Measurements from ENCODE around the gene SERGEF. TPM values are rescaled to one million over a fixed set of nuclear protein-coding genes. Genes with fewer than 3 reads are reported as not detected.

The SERGEF gene
- total and polyA plus RNA-seq, 7 donors: 24.0 to 50.4 (median 30.7) TPM

GRCh38 chr11:17827006-17827405 is 185.8 kb downstream of the SERGEF start:
- H3K4me3 ChIP-seq: no peak overlapping the region
- no peaks in the 10 kb centered on the region for H3K36me3 ChIP-seq
- WGBS, 2 donors: 91 to 92% methylated on average over 5 of the region's 5 CpGs
- no peak overlapping the region for H3K27ac ChIP-seq
- H3K4me1 ChIP-seq: peaks cover 0 to 27% (median 17%) of the 10 kb centered on the region in 4 donors
- H3K9me3 ChIP-seq: no peaks in the 10 kb centered on the region
- no peaks in the 10 kb centered on the region for H3K27me3 ChIP-seq
- DNase-seq: no peak
- intact Hi-C loops (cut with DNase I): no loop called here
- no peak for TF ChIP-seq EP300 (IDR thresholded peaks at IDR 0.05)
- no peak for TF ChIP-seq POLR2AphosphoS5 (IDR thresholded peaks at IDR 0.05)
- TF ChIP-seq POLR2A (IDR thresholded peaks at IDR 0.05): no peak

DNA sequence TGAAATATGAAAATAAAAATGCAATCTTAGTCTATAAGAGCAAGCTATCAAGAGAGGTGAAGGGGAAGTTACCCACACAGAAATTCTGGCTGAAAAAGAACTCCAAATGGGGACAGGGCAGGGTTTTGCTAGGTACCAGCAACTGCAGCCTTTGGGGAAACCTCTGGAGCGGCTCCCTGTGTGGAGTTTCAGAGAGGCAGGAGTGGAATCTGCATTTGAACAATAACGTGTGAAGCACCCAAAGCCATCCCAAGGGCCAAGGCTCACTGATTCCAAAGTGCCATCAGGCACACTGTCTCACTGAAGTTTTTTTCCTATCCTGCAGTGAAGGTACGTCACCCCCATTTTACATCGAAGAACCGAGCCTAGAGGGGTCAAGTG is 190.5 kb downstream of the SERGEF start:
- H3K9me3 ChIP-seq: no peaks in the 10 kb centered on the region
- DNase-seq: no peak
- TF ChIP-seq POLR2AphosphoS5 (IDR thresholded peaks at IDR 0.05): no peak
- no peak for TF ChIP-seq POLR2A (IDR thresholded peaks at IDR 0.05)
- TF ChIP-seq EP300 (IDR thresholded peaks at IDR 0.05): no peak
- TF ChIP-seq CTCF (IDR thresholded peaks at IDR 0.05): no peak
- H3K36me3 ChIP-seq: no peaks in the 10 kb centered on the region
- H3K4me3 ChIP-seq: no peak overlapping the region
- intact Hi-C loops (cut with DNase I): no loop called here
- peak overlapping the region in 3 of 4 donors; percentile 47 to 63 (median 52) for H3K27ac ChIP-seq
- H3K27me3 ChIP-seq: no peaks in the 10 kb centered on the region
- peaks cover 0 to 23% (median 18%) of the 10 kb centered on the region in 4 donors for H3K4me1 ChIP-seq
- WGBS, 2 donors: 82 to 91% methylated on average over 5 of the region's 5 CpGs

- H3K36me3 ChIP-seq: no peaks in the 10 kb centered on the region
- 83 to 88% methylated on average over 4 of the region's 4 CpGs for WGBS, 2 donors
- no peak overlapping the region for H3K4me3 ChIP-seq
- no peak for DNase-seq
- peaks cover 0 to 23% (median 19%) of the 10 kb centered on the region in 4 donors for H3K4me1 ChIP-seq
- peak overlapping the region in 3 of 4 donors; percentile 47 to 63 (median 52) for H3K27ac ChIP-seq
- H3K27me3 ChIP-seq: no peaks in the 10 kb centered on the region
- no peaks in the 10 kb centered on the region for H3K9me3 ChIP-seq
- intact Hi-C loops (cut with DNase I): no loop called here
- no peak for TF ChIP-seq CTCF (IDR thresholded peaks at IDR 0.05)
- TF ChIP-seq POLR2AphosphoS5 (IDR thresholded peaks at IDR 0.05): peak in 3 of 4 donors; percentile 33 to 51 (median 50)
Measured at GRCh38 chr11:17821648-17822400, 191.0 kb downstream of the SERGEF start.

DNA sequence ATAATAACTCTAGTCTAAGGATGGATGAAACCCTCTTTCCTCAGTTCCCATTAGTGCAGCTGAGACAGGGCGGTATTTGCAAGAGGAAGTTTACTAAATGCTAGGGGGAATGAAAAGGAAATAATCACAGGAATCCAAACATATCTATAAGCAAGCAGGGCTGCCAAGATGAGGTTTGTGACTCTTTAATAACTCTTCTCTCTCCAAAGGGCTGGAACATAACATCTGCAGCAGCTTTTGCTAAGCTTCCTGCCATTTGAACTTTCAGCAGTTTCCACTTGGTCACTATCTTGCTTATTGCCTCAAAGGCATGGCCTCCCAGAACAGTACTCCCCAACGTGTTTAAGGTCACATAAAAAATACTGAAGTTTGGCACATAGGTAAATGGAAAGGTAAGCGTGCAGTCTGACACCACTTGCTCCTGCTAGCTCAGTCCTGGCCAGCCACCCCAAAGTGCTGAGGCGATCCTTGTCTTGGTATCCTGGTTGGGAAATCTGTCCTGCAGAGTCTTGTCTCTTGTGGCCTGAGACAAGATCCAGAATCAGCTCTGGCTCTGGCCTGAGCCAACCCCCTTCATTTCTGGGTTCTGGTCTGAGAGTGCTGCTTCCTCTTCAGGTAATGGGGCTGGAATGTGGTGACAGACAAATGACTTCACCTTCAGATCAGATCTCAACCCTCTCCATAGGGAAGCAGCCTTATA is 196.5 kb downstream of the SERGEF start:
- H3K4me3 ChIP-seq: no peak overlapping the region
- TF ChIP-seq POLR2A (IDR thresholded peaks at IDR 0.05) (no peak), EP300 (IDR thresholded peaks at IDR 0.05) (no peak), CTCF (IDR thresholded peaks at IDR 0.05) (no peak), POLR2AphosphoS5 (IDR thresholded peaks at IDR 0.05) (no peak)
- no peaks in the 10 kb centered on the region for H3K9me3 ChIP-seq
- DNase-seq: no peak
- H3K4me1 ChIP-seq: peaks cover 0 to 53% (median 35%) of the 10 kb centered on the region in 4 donors
- H3K27me3 ChIP-seq: no peaks in the 10 kb centered on the region
- no peak overlapping the region for H3K27ac ChIP-seq
- WGBS, 2 donors: 81 to 84% methylated on average over 4 of the region's 4 CpGs
- intact Hi-C loops (cut with DNase I): no loop called here
- no peaks in the 10 kb centered on the region for H3K36me3 ChIP-seq

DNA sequence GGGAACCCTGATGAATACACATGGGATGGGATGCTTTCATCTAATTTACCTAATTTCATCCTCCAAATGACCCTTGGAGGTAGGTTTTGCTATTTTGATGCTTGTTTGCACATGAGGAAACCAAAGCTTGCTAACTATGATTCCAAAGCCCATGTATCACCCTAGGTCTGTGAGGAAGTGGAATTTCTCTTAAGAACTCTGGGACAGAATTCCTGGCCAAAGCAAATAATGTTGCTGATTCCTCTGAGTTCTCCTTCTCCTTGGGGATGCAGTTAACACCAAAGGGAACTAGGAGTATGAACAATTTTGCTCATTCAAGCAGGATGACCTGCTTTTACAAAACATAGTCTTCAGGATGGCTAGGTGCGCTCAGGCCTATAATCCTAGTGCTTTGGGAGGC is 198.3 kb downstream of the SERGEF start:
- H3K9me3 ChIP-seq: no peaks in the 10 kb centered on the region
- no peak for DNase-seq
- intact Hi-C loops (cut with DNase I): no loop called here
- WGBS, 2 donors: 94 to 96% methylated on average over 1 of the region's 1 CpG
- no peaks in the 10 kb centered on the region for H3K36me3 ChIP-seq
- TF ChIP-seq EP300 (IDR thresholded peaks at IDR 0.05): no peak
- no peak for TF ChIP-seq POLR2AphosphoS5 (IDR thresholded peaks at IDR 0.05)
- TF ChIP-seq POLR2A (IDR thresholded peaks at IDR 0.05): no peak
- no peak for TF ChIP-seq CTCF (IDR thresholded peaks at IDR 0.05)
- no peak overlapping the region for H3K4me3 ChIP-seq
- H3K27ac ChIP-seq: no peak overlapping the region
- no peaks in the 10 kb centered on the region for H3K27me3 ChIP-seq
- peaks cover 0 to 61% (median 37%) of the 10 kb centered on the region in 4 donors for H3K4me1 ChIP-seq
